ENCODE data around the gene LHPP.

LHPP gene

DNA sequence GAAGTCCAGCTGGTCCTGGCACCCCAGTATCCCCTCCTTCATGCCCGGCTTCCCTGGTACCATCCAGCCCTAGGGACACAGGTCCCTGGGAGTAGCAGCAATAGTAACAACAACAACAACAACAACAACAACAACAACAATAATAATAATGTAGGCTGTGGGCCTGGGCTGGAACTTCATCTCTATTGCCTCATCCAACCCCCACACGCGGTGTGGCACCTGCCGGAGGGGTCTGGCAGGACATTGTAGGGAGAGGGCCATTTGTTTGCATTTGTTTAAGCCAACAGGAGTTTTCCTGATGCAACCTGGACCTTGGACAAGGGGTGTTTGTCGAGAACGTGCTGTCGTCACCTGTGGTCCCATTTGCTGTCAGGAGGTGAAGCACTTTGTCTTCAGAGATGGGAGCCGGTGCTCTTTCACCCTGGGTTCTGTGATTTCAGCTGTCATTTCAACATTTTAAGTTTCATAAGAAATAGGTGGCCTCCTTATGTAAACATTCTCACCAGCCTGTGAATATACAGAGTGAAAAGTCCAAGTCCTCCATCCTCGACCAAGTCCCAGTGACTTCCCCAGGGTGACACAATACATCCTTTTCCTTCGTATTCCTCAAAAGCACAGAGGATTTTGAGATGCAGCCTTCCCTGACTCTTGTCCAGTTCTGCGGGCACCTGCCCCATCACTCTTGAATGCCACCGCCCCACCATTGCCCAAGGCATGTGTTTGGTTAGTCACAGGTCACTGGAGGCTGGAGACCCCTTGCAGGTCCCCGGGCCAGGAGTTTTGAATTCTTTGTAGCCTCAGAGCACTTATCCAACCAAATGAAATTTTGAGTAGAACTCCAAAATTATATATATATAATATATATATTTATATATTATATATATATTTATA is 9.2 kb downstream of the LHPP start:
- no peak for DNase-seq (ENCODE audit: low spot score)

DNA sequence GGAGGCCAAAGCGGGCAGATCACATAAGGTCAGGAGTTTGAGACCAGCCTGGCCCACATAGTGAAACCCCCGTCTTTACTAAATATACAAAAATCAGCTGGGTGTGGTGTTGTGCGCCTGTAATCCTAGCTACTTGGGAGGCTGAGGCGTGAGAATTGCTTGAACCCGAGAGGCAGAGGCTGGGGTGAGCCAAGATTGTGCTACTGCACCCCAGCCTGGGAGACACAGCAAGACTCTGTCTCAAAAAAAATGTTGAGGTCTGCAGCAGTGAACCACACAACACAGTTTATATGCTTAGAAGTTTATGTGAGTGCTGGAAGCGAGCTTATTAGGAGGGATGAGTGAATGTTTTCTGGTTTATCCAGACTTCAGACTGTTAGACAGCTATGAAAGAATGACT is 10.4 kb downstream of the LHPP start:
- no peak for DNase-seq (ENCODE audit: low spot score)

DNA sequence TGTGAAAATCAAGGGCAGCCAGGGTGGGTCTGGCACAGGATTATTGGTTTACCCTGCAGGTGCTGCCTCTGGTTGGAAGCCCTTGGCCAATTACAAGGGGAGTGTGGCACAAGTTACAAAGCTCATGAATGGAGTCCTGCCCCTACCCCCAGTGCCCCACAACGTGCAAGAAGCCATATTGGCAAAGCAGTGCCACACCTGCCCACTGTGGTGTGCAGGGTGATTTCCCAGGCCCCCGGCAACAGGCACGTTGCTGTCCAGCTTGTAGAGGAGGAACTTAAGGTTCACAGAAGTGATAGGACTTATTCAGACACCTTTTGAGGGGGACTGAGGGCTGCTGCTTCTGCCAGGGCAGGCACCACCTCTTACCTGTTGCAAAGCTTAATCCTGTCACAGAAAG is 11.4 kb downstream of the LHPP start:
- no peak for DNase-seq (ENCODE audit: low spot score)

DNA sequence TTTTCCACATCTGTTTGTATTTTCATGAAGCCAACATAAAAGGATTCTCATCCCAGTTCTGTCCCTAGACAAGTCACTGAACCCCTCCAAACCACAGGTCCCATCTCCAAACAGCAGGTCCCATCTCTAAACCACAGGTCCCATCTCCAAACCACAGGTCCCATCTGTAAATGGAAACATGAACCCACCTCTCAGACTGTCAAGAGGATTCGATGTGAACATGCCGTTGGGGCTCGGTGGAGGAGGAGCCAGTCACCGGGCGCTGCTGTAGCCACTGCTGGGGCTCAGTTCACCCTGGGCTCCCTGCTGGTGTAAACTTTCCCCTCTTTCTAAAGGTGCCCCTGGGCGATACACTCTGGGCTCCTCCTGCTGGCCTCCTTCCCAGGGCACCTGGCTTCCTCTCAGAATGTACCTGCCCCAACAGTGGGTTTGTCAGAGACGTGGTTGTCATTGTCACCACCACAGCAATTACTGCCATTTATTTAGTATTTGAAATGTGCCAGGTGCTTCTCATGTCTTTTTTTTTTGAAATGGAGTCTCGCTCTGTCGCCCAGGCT is 13.0 kb downstream of the LHPP start:
- DNase-seq (ENCODE audit: low spot score): no peak

DNA sequence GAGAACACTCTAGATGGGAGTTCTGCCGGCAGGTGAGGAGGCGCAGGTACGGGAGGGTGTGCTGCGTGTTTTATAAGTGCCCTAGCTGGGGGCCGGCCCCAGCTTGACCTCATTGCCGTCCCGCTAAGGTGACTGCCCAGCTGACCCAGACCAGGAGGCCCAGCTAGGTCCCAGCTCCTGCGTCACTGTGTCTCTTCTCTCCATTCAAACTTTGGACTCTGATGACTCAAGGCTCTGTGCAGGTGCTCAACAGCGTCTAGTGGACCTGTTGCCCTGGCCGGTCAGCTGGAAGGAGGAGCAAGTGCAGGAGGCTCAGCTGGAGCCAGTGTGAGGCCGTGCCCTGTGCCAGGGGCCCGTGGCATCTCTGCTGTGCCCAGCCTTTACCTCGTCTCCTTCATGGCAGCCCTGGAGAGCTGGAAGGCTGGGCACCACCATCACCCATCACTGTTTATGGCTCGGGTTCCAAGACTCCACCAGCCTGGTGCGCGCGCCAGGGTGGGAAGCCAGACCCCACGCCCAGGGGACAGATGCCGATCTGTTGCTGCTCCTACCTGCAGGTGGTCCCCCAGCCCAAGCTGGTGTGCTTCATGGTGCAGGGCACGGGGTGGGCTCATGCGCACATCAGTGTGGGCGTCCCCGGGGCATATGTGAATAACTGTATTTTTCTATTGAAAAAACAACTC is 14.6 kb downstream of the LHPP start:
- DNase-seq (ENCODE audit: low spot score): no peak

DNA sequence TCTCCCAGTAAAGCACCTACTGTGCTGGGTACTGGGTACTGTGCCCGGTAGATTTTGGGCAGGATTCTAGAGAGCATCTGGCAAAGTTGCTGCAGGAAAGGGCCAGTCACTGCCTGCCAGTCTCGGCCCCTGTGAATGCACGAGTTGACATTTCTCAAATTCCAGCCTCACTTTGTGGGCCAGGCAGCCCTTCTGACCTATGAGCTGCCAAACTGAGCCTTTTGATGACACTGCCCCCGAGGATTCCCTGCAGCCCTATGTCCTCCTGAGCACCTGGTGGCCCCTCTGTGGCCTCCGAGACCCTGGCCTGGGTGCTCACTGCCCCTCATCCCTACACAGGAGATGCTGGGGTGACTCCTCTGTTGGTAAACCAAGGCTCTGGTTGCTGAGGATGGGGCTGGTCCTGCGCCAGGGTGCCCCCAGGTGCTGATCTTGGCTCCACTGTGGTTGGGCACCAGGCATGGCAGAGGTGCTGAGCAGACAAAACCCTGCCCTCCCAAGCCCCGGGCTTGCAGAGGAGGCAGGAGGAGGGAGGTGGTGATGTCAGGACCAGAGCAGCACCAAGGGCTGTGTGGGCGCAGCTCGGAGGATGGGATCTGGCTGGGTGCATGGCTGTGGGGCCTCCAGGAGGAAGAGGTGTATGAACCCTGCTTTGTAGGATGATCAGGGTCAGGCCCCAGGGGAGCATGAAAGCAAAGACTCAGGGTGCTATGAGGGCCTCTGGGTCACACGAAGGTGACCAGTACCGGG is 16.2 kb downstream of the LHPP start:
- DNase-seq (ENCODE audit: low spot score): no peak

DNA sequence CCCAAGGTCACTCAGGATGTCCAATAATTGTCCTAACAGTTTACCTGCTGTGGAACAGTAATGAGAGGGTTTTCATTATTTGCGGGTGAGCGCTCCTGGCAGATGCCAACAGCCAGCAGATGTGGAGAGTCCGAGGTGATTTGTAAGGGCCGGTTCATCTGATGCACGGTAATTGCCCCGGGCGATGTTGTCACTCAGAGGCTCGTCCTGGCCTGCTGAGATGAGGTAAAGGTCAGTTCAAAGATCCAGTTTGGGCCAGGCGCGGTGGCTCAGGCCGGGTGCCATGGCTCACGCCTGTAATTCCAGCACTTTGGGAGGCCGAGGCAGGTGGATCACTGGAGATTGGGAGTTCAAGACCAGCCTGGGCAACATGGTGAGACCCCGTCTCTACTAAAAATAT is 16.9 kb downstream of the LHPP start:
- DNase-seq (ENCODE audit: low spot score): no peak

DNA sequence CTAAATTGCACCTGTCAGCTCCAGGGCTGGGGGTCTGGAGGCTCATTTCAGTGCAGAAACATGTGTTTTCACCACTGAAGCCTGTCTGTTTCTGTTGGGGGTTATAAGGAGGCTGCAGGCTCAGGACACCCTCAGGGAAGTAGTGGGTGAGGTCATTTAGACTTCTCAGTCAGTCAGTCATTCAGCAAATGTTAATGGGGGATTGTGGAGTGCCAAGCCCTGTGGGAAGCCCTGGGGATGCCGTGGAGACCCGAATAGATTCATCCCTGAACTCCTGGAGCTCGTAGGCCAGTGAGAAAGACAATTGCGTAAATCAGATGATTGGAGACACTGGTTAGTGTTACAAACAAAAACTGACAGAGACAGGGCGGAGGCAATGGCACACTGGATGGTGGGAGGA is 19.2 kb downstream of the LHPP start:
- DNase-seq (ENCODE audit: low spot score): no peak

DNA sequence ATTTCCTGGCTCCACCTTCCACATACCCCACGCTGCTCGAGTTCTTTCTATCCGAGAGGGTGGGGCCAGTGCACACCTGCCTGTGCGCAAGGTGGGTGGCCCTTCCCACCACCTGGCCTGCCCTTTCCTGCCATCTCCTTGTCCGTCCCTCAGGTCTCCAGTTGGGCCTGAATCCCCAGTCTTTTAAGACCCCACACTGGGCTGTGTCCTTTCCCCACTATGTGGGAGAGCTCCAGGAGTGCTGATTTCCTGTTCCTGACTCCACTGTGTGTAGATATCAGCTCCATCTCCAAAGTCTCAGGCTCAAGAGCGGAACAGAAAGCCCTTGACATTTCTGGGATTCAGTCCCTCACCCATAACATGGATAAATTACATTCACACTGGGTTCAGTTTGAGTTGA is 20.1 kb downstream of the LHPP start:
- DNase-seq (ENCODE audit: low spot score): no peak

DNA sequence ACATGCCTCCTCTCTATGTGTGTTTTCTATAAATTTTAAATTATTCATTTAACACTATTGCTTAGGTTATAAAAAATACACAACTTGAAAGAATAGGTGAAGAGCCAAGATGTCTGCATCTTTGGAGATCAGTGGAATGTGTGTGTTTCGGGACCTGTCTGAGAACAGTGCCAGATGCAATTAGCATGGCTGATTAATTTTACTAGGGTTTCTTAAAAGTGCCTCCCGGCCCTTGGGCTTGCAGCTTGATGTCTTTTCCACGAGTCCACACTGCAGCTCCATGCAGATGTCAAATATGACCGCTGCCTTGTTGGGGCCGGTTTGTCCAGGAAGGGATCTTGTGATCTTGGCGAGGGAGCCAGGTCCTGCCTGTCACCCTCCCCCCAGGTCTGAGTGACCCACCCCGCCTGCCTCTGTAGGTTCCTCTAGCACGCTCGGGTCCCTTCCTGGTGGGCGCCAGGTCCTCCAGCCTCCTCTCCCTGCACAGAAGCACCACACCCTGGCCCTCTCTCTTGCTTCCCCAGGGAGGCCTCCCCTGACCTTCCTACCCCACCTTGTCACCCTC is 20.7 kb downstream of the LHPP start:
- DNase-seq (ENCODE audit: low spot score): no peak

DNA sequence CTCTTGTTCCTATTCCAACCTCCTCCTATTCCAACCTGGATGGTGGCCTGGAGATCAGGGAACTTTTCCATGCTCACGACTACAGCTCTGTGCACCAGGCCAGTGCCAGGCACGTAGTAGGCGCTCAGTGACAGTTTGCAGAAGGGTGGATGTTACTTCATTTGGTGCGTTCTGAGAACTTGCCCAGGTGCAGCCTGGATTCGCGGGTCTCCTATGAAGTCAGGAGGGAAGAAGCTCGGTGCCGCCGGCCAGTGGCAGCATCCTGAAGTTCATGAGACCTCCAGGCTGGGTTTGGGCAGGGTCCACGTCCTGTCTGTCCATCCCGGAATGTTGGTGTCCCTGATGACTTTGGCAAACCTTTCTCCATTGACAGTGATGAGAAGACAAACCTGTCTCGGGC is 21.3 kb downstream of the LHPP start:
- no peak for DNase-seq (ENCODE audit: low spot score)

DNA sequence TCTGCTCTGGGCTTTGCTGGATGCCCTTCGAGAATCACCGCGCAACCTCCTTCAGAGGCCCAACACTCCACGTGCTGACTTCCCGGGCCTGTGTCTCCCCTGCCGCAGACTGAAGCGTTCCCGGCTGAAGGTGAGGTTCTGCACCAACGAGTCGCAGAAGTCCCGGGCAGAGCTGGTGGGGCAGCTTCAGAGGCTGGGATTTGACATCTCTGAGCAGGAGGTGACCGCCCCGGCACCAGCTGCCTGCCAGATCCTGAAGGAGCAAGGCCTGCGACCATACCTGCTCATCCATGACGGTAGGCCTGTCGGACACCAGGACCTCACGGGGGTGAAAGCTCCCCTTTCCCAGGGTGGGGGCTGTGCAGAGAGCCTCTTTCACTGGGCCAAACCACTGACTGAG is 22.4 kb downstream of the LHPP start:
- no peak for DNase-seq (ENCODE audit: low spot score)

DNA sequence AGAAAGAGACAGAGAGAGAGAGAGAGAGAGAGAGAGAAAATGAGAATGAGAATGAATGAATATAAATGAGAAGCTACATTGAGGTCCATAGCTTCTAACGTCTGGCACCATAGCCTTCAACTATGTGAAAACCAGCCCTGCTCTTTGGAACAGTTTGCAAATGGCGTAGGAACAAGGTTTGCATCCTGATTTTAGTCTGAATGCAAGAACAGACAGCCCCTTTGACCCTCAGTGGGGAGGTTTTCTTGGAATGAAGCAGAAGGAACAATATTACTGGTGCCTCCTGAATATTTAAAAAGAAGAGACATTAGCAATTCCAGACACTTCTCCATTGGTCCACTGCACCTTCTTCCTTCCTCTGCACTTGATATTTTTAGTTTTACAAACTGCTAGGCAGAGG is 23.0 kb downstream of the LHPP start:
- no peak for DNase-seq (ENCODE audit: low spot score)

DNA sequence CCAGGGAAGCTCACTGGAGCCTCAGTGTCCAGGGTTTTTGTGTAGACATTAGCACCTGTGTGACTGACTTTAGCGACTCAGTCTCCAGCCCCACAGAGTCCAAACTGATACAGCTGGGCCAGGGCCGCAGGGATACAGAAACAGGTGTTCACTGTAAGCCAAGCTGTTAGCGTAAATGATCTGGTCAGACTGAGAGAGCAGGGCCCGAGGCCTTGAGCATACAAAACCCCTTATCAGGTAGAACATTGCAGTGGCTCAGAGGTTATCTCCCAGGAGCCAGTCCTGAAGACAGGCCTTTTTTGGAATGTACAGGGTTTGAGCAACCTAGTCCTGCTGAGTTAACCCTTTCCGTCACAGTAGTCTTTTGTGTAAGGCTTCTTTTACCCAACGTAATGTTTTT is 25.0 kb downstream of the LHPP start:
- DNase-seq (ENCODE audit: low spot score): no peak

DNA sequence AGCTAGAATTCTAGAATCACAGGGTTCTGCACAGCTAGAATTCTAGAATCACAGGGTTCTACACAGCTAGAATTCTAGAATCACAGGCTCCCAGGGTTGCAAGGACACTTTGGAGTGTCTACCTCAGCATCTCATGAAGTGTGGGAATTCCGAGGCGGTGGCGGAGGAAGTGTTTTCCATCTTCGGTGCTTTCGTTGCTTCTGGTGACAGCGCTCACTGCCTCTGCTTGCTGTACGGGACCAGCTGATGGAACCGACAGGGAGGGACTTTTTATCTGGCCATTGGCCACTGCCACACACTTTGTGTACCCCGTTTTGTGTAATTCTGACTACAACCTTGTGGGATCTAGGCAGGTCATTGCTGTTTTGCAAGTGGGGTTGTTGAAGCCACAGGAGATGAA is 29.5 kb downstream of the LHPP start:
- DNase-seq (ENCODE audit: low spot score): no peak

DNA sequence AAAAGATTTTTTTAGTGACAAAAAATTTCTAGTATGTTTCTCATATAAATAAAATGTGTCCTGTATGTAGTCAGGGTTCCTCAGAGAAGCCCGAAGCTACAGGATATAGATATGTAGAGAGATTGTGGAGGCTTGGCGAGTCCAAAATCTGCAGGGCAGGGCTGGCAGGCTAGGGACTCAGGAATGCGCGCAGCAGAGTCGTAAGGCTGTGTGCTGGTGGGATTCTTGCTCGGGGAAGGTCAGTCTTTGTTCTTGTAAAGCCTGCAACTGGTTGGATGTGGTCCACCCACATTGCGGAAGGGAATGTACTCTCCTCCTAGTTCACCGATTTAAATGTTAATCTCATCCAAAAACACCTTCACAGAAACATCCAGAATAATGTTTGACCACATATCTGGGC is 30.6 kb downstream of the LHPP start:
- DNase-seq (ENCODE audit: low spot score): no peak

DNA sequence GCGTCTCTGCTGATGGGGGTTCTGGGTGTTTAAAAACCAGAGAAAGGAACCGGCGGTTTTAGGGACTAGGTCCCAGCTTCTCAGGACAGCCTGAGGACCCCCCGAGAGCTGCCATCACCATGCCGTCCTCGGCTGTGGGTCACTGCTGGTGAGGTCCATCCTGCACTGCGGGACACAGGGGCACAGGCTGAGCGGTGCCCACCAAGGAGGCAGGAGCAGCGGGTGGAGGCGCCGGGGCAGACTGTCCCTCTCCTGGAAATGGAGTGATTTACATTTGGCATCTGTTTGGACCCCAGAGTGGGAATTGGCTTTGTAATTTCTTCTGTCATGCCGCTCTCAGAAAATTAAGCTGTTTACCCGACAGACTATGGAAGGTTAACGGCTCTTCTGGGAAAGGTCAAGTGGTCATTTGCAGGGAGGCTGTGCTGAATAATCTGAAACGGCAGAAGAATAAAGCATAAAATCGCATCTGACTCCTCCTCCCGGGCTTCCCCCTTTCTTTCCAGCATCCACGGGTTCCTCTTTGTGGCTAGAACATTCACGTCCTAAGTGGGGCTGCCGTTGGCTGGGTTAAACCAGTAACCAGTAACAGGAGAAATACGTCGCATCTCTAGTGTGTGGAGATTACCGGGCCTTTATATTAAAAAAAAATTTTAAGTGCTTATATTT is 31.7 kb downstream of the LHPP start:
- DNase-seq (ENCODE audit: low spot score): no peak

DNA sequence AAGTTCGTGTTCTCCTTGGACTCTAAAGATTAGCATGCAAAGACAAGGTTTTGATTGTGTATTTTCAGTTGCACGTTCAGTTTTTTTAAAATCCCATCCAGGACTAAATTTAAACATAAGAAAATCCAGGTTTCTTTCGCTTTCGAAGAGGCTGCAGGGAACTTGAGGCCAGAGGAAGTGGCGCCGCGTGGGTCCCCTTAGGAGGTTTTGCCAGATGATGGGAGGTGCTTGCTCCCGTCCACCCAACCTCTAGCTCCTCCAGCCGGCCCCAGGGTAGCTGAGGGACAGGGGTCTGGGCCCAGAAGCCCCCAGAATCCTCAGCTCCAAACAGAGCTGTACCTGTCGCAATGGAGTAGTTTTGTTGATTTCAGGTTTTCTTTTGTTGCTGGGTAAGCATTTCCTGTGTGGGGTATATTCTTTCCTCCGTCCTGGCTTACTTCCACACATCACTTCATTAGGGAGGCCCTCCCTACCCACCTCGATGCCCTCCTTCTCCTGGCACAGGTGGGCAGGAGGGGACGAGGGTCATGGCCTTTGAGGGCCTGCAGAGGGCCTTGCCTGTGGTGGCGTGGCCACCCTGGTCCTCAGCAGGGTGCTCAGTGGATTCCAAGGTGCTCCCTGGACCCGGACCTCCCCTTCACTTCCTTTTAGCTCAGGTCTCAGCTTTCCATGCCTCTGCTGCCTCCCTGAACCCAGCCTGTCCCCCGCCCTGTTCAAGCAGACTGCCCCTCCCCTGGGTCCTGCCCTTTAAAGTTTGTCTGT is 32.6 kb downstream of the LHPP start:
- DNase-seq (ENCODE audit: low spot score): no peak

DNA sequence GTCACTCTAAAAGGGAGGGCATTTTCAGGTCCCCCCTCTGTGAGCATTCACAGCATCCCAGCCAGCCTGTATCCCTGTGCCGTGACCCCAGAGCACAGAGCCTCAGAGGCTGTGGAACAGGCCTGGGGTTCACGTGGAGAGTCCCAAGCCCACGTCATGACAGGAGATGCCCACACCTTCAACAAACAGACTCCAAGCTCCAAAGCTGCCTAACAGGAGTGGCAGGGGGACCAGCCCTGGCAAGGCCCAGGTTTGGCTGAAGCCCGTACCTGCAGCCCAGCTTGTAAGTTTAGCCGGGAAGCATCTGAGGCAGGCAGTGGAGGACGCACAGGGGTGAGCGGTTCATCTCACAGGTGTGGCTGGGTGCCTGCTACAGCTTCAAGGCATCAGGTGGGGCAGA is 33.5 kb downstream of the LHPP start:
- no peak for DNase-seq (ENCODE audit: low spot score)

DNA sequence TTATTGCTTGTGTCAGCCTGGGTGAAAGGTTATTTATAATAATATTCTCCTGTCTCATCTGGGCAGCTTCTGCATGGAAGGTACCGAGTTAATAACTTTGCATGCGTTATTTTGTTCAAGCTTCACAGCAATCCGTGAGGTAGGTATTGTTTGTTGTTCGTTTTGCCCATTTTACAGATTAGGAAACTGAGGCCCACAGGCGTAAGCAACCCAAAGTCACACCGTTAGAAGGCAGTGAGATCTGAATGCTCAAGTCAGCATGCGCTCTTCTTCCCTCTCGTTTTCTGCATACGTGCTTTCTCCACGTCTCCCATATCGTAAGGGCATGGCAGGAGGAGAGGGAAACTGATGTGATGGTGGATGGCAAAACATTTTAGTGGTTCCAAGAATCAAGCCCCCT is 34.1 kb downstream of the LHPP start:
- DNase-seq (ENCODE audit: low spot score): no peak

DNA sequence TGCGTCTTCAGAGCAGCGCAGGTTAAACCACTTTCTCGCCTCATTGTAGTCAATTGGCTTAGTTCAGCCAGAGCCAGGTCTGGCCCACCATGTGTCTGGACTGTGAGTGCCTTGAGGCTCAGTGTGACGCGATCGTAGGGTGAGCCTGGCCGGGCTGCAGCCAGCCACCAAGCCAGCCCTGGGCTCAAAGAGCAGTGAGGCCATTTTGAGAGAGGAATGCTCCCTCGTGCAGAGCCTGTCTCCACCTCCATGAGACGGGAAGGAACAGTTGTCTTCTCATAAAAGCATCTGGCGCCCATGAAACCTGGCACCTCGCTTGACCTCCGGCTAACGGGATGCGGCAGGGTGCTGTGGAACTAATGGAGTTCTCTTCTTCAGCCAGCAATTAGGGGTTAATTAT is 34.5 kb downstream of the LHPP start:
- no peak for DNase-seq (ENCODE audit: low spot score)

Data from SW480 (cell line).